ENCODE results near the gene SORCS2. TPM values are rescaled to one million over a fixed set of nuclear protein-coding genes. Genes with fewer than 3 reads are reported as not detected.
"Not testable (repeated sequence)": the region's sequence is repeated elsewhere in the genome, so short reads cannot be mapped to it uniquely, and the experiment has no call there.

SORCS2 gene
- total RNA-seq, 1 experiment from 2014 or later: 4.1 TPM

DNA sequence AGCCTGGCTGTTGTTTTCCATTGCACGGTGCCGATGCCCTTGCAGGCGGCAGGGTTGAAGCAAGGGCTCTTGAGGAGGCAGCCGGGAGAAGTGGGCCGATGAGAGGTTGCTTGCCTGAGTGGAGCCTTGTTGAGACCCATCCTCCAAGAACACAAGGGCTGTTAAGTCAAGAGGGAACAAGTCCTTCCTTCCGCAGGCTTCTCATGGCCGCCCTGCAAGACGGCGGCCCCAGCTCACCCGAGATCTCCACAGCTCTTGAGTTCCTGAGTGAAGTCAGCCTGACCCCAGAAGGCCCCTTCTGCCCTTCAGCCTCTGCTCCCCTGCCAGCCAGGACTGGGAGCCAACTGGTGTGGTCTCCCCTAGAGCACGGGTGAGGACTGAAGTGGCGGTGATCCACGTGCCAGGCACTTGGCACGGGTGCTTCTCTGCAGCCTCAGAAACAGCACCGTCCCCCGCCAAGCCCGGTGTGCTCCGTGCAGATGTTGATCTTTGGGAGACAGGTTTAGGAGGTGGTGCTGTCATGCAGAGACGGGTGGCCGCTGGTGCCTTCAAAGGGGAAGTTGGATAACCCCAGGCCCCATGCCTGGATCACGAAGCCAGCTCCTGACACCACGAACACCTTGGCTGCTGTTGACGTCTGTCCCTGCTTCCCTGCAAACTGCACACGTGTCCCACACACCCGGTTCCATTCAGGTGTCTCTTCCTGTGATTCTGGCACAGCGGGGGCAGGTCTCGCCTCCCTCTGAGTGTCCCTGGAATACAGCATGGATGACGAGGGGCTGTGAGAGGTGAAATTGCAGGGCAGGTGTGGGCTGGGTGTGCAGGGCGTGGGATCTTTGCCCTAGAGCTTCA is 406.8 kb downstream of the SORCS2 start:
- H3K27me3 ChIP-seq (ENCODE audit: low read length): no peaks in the 10 kb centered on the region
- BruUV-seq (replicated peaks): no TSS peak

DNA sequence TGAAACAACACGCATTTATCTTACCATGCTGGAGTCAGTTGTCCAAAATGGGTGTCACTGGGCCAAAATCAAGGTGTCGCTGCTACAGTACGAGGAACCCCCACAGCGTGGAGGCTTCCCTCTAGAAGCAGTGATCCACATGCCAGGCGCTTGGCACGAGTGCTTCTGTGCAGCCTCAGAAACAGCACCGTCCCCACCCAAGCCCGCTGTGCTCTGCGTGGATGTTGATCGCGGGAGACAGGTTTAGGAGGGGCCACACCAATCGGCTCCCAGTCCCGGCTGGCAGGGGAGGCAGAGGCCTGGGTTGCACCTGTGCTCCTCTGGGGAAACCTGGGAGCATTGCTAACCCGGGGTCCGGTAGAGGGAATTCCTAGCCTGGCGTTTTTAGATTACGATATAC is 407.9 kb downstream of the SORCS2 start:
- Histone ChIP-seq H3K9me2 (replicated peaks; ENCODE audit: low read length) (no peaks in the 10 kb centered on the region), H3K4me1 (ENCODE audit: insufficient read depth, low read length) (peaks cover 16% of the 10 kb centered on the region), H3K4me3 (ENCODE audit: low read length) (no peak overlapping the region), H3K36me3 (ENCODE audit: low read depth, low read length) (no peaks in the 10 kb centered on the region), H4K20me1 (ENCODE audit: low read length) (no peaks in the 10 kb centered on the region), H3K9me3 (ENCODE audit: low read length) (no peaks in the 10 kb centered on the region), H3K79me2 (ENCODE audit: low read length) (no peaks in the 10 kb centered on the region), H3K9ac (ENCODE audit: low read length) (no peak overlapping the region), H3F3A (ENCODE audit: low read length, unreplicated experiment) (no peaks in the 10 kb centered on the region), H3K27ac (ENCODE audit: low read length) (no peak overlapping the region), H3K4me2 (ENCODE audit: low read length) (no peak overlapping the region), H3K27me3 (ENCODE audit: low read length) (no peaks in the 10 kb centered on the region), H2AFZ (ENCODE audit: low read length) (no peak overlapping the region)
- CTCF ChIA-PET: no interaction called here
- no peak for DNase-seq
- intact Hi-C loops (cut with micrococcal nuclease): no loop called here
- TF ChIP-seq, protein P1, sequence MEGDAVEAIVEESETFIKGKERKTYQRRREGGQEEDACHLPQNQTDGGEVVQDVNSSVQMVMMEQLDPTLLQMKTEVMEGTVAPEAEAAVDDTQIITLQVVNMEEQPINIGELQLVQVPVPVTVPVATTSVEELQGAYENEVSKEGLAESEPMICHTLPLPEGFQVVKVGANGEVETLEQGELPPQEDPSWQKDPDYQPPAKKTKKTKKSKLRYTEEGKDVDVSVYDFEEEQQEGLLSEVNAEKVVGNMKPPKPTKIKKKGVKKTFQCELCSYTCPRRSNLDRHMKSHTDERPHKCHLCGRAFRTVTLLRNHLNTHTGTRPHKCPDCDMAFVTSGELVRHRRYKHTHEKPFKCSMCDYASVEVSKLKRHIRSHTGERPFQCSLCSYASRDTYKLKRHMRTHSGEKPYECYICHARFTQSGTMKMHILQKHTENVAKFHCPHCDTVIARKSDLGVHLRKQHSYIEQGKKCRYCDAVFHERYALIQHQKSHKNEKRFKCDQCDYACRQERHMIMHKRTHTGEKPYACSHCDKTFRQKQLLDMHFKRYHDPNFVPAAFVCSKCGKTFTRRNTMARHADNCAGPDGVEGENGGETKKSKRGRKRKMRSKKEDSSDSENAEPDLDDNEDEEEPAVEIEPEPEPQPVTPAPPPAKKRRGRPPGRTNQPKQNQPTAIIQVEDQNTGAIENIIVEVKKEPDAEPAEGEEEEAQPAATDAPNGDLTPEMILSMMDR (conservative IDR thresholded peaks at IDR 0.05; ENCODE audit: low read depth, low read length): no peak
- TF ChIP-seq EZH2phosphoT487 (IDR thresholded peaks at IDR 0.05; ENCODE audit: borderline replicate concordance, low read length) (no peak), EZH2 (IDR thresholded peaks at IDR 0.05; ENCODE audit: low read length, unreplicated experiment) (no peak)
- no peak for ATAC-seq
- POLR2A ChIA-PET (ENCODE audit: unreplicated experiment): no interaction called here
- BruUV-seq (replicated peaks): no TSS peak

More for the DNA sequence above, 406.8 kb downstream of the SORCS2 start:
- Histone ChIP-seq H3F3A (ENCODE audit: low read length, unreplicated experiment) (no peaks in the 10 kb centered on the region), H3K4me1 (ENCODE audit: insufficient read depth, low read length) (peaks cover 16% of the 10 kb centered on the region), H3K4me2 (ENCODE audit: low read length) (no peak overlapping the region), H3K79me2 (ENCODE audit: low read length) (no peaks in the 10 kb centered on the region), H3K9me2 (replicated peaks; ENCODE audit: low read length) (no peaks in the 10 kb centered on the region), H3K4me3 (ENCODE audit: low read length) (no peak overlapping the region), H3K36me3 (ENCODE audit: low read depth, low read length) (no peaks in the 10 kb centered on the region), H4K20me1 (ENCODE audit: low read length) (no peaks in the 10 kb centered on the region), H3K9me3 (ENCODE audit: low read length) (no peaks in the 10 kb centered on the region), H3K27ac (ENCODE audit: low read length) (no peak overlapping the region), H2AFZ (ENCODE audit: low read length) (no peak overlapping the region), H3K9ac (ENCODE audit: low read length) (no peak overlapping the region)
- ATAC-seq (no peak), DNase-seq (no peak)
- TF ChIP-seq EZH2phosphoT487 (IDR thresholded peaks at IDR 0.05; ENCODE audit: borderline replicate concordance, low read length) (no peak), EZH2 (IDR thresholded peaks at IDR 0.05; ENCODE audit: low read length, unreplicated experiment) (no peak)
- TF ChIP-seq, protein P1 (conservative IDR thresholded peaks at IDR 0.05; ENCODE audit: low read depth, low read length): no peak
- CTCF ChIA-PET: no interaction called here
- intact Hi-C loops (cut with micrococcal nuclease): no loop called here
- POLR2A ChIA-PET (ENCODE audit: unreplicated experiment): no interaction called here

DNA sequence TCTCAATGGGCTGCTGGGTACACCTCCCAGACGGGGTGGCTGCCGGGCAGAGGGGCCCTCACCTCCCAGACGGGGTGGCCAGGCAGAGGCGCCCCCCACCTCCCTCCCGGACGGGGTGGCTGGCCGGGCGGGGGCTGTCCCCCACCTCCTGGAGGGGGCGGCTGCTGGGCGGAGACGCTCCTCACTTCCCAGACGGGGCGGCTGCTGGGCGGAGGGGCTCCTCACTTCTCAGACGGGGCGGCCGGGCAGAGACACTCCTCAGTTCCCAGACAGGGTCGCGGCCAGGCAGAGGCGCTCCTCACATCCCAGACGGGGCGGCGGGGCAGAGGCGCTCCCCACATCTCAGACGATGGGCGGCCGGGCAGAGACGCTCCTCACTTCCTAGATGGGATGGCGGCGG is 409.8 kb downstream of the SORCS2 start:
- H3K36me3 ChIP-seq (ENCODE audit: low read depth, low read length); POLR2A ChIA-PET (ENCODE audit: unreplicated experiment); DNase-seq; H4K20me1 ChIP-seq (ENCODE audit: low read length); H3K4me2 ChIP-seq (ENCODE audit: low read length); CTCF ChIA-PET; H3F3A ChIP-seq (ENCODE audit: low read length, unreplicated experiment); H3K9me2 ChIP-seq (replicated peaks; ENCODE audit: low read length); ATAC-seq; H3K79me2 ChIP-seq (ENCODE audit: low read length); BruUV-seq (replicated peaks); H3K4me3 ChIP-seq (ENCODE audit: low read length); H3K9me3 ChIP-seq (ENCODE audit: low read length); intact Hi-C loops (cut with micrococcal nuclease); H2AFZ ChIP-seq (ENCODE audit: low read length); H3K27ac ChIP-seq (ENCODE audit: low read length); H3K9ac ChIP-seq (ENCODE audit: low read length); H3K27me3 ChIP-seq (ENCODE audit: low read length); H3K4me1 ChIP-seq (ENCODE audit: insufficient read depth, low read length): not testable (repeated sequence)

Data from PC-3 (cell line).